Fibroblast of skin of abdomen (primary cell): ENCODE data around the gene CX3CR1.

ENCODE experiments used
- DNase-seq: peaks from one replicate; pipeline ENCODE4 v3.0.0-alpha.2; 2013

Gene CX3CR1

GRCh38 chr3:39291903-39292329 lies 12.1 kb upstream of the CX3CR1 start:
- DNase-seq, result peak; percentile 40

DNA sequence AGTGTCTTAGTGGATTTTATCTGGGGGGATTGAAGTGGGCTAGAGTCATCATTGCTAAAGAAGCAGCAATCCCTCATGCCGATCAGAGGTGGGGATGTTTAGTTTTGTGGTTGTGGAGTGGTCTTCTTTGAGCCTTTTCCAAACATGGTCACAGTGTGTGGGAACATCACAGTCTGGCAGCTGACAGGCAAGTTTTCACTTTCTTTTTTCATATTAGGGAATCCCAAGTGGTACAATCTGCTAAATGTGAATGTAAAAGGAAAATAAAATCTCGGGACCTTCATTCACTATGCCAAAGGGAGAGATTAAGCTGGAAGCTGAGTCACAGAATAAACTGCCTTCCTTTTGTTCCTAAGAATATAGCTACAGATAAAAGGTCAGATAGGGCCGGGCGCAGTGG lies 10.4 kb upstream of the CX3CR1 start:
- DNase-seq, result no peak

GRCh38 chr3:39289107-39289506 lies 9.3 kb upstream of the CX3CR1 start:
- no peak for DNase-seq

GRCh38 chr3:39288300-39288808 lies 8.5 kb upstream of the CX3CR1 start:
- DNase-seq, result peak; percentile 77

GRCh38 chr3:39287216-39288164 lies 7.7 kb upstream of the CX3CR1 start:
- DNase-seq, result no peak

DNA sequence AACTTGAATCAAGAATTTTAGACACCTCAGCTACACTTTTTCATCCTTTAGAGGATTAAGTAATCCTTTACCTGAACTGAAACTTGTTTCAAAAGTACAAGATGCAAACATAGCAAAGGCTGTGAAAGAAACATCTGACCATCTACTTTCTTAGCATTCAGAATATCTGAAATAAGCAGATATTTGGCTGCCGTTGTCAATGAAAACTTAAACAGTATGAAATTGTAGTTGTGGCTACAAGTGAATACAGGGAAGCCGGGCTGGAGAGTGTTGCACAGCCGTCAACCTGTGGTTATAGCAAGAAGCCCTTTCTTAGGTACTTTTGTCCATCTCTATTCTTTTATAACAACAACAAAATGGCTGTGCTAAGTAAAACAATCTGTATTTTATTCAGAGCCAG lies 6.9 kb upstream of the CX3CR1 start:
- DNase-seq, result no peak

GRCh38 chr3:39285332-39285731 lies 5.5 kb upstream of the CX3CR1 start:
- no peak for DNase-seq

- peak; percentile 14 for DNase-seq
These were observed 4.6 kb upstream of the CX3CR1 start for GRCh38 chr3:39284457-39284881.

DNA sequence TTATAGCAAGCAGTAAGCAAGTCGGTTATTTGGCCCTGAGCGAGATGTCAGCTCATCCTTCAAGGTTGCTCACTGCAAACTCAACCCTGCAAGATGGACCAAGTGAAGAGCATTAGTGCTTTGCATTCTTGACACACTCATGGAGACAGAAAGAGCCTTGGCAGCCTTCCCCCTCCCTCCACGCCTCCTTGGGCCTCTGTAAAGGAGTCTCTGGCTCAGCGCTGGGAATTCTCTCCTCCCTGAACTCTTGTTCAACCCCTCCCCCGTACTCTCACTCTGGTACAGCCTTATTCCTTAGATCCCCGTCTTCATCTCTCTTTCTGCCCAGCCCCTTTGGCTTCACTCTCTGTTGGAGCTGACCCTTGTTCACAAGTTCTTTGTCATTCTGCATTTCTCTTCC lies 2.2 kb upstream of the CX3CR1 start:
- no peak for DNase-seq

DNA sequence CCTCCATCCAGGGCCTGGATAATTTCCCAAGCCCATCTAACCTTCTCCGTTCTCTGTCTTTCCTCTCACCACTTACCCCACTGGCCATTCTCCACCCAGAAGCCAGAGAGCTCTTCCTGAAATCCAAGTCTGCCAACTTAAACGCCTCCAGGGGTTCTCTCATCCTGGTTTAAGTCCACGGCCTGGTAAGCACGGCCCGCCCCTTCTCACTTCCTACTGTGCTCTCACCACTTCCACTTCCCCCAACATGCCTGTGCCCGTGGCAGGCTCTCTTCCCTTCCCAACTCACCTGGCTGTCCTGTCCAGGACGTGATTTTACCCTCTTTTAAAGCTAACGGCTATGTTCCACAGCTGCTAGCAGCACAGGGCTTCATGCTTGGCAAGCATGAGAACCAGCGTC lies 1.7 kb upstream of the CX3CR1 start:
- no peak for DNase-seq

- DNase-seq, result no peak
These were observed 735 bp upstream of the CX3CR1 start for GRCh38 chr3:39280571-39280970.

GRCh38 chr3:39278616-39278935 lies 1.3 kb downstream of the CX3CR1 start:
- no peak for DNase-seq

GRCh38 chr3:39277893-39278615 lies 1.8 kb downstream of the CX3CR1 start:
- DNase-seq, result no peak

- no peak for DNase-seq
These were observed 3.1 kb downstream of the CX3CR1 start for GRCh38 chr3:39276746-39277145.

DNA sequence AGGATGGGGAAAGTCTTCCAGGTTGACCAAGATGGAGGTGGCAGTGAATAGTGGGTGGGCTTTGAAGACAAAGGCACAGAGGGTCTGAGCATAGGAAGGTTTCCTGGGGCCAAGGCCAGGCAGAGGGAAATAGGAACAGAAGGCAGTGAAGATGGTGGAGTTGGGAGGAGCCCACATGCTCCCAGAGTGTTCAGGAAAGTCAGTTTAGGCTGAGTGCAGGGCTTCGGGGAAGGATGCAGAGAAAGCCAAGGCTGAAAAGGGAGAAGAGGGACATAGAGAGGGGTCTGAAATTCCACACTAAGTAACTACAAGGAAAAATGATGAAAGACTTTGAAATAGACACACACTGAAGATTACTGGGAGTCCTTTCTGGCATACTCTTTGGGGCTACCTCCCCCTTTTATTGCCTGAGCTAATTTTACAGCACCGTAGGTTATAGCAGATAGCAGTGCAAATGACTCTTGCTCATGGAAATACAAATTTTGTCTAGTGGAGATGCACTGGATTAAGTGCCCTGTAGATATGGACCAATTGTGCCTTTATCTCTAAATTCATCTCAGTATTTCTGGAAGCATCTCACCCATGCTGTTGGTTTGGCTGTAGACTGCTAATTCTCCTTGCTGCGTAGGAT lies 3.8 kb downstream of the CX3CR1 start:
- no peak for DNase-seq

- DNase-seq, result peak; percentile 14
These were observed 4.8 kb downstream of the CX3CR1 start for GRCh38 chr3:39275052-39275451.

GRCh38 chr3:39273119-39273518 lies 6.7 kb downstream of the CX3CR1 start:
- no peak for DNase-seq

DNA sequence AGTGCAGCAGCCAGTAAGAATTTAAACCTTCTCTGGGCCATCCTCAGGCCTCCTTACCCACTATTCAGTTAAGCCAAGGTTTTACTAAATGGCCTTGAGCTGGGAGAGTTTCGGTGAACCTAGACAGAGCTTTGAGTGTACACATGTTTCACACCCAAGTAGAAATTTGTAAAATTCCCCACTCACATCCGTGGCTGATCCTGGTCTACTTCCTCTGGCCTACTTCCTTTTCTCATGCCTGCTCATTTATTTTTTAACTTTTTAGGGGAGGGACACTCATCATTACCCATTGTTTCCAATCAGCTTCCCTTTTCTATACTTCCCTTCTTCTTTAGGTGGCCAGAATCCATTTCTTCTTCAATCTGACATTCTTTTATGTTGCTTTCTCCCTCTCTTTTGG lies 7.6 kb downstream of the CX3CR1 start:
- no peak for DNase-seq

DNA sequence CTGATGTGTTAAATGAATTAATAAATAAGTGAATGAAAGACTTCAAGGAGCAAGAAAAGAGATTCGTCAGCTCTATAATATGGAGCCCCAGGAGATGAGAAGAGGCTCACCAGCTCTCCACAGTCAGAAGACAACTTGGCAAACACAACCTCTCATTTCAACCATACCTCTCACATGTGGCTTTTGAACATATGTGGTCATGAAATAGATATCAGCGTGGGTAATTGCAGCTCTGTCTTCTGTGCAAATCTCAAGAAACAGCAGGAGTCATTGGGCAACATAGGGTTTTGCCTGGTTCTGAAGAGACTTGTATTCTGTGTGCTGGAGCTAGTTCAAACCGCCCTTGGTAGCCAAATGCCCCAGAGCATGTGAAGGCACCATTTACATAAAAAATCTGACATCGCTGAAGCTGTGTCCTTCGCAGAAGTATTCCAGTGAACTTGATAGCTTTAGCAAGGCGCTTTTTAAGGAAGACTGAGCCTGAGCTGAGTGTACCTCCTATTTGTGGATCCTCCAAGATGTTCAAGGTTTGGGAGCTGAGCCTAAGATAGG lies 8.4 kb downstream of the CX3CR1 start:
- DNase-seq, result no peak

- DNase-seq, result no peak
These were observed 10.3 kb downstream of the CX3CR1 start for GRCh38 chr3:39269528-39269927.

- no peak for DNase-seq
These were observed 11.3 kb downstream of the CX3CR1 start for GRCh38 chr3:39268549-39268900.

DNA sequence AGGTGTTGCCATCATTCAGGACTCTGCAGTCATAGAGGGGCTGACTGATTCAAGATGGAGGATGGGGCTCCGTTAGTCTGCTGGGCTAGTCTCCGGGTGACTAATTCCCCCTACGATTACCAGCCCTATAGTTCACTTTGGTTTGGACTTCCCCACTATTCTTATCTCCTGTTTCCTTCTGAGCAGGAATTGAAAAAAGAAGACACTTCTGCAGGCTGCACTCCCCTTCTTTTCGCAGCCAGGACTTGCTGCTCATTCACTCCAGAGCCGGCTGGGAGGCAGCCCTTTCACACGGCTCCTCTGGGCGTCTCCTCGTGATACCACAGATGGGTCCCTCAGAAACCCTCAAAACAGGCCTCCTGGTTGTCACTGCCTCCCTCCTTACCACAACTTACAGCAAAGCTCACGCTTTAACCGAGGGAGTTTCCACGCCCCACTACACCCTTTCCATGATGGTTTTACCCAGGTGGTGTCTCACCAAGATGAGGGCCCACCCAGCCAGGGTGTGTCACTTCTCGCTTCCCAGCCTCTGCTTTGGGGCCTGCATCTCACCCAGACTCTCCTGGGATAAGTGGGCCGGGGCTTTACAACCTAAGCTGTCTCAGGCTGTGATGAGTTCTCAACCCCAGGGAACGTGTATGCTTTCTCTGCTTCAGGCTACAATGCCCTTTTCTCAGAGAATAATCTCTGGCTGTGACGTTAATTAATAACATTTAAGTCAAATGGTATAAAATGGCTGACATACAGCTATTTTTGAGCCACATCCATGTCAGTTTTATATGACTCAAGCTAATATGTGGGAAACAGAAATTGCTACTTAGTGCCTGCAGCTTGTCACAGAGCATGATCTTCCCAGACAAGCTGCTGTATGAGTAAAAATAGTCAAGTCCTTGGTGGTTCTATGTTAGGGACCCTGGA lies 11.9 kb downstream of the CX3CR1 start:
- DNase-seq, result no peak
